A549 (cell line): ENCODE measurements around the gene RAI14.

ENCODE experiments used
- CTCF ChIP-seq: fragments of >200 bp; sonication (Bioruptor Twin); formaldehyde crosslinking; IDR thresholded peaks from 3 replicates; pipeline ENCODE4 v1.5.1; 2016
- KDM5A ChIP-seq: fragments of 200-600 bp; sonication (generic); IDR thresholded peaks from 2 replicates; pipeline ENCODE4 v1.6.1; 2016; ENCODE audit warnings: antibody characterized with exemption, mild to moderate bottlenecking
- MAX ChIP-seq: IDR thresholded peaks from 2 replicates; pipeline ENCODE4 v1.6.1; 2012
- PBX3 ChIP-seq: IDR thresholded peaks from 2 replicates; pipeline ENCODE4 v1.6.1; 2012
- PHF8 ChIP-seq: fragments of 200-600 bp; sonication (generic); IDR thresholded peaks from 2 replicates; pipeline ENCODE4 v1.6.1; 2016; ENCODE audit warnings: low read depth, mild to moderate bottlenecking, antibody characterized with exemption, moderate library complexity, borderline replicate concordance
- POLR2A ChIP-seq: IDR thresholded peaks from 2 replicates; pipeline ENCODE4 v1.6.1; 2012; ENCODE audit warnings: mild to moderate bottlenecking, low read length
- RARB ChIP-seq: fragments of 250-450 bp; sonication (Bioruptor Pico); IDR thresholded peaks from 2 replicates; pipeline ENCODE4 v1.8.0; 2021; ENCODE audit warnings: mild to moderate bottlenecking, moderate library complexity
- SREBF2 ChIP-seq: fragments of 450-650 bp; IDR thresholded peaks from 2 replicates; pipeline ENCODE4 v1.6.1; 2014; ENCODE audit warnings: mild to moderate bottlenecking, moderate library complexity

- TF ChIP-seq PBX3 (no peak), MAX (no peak), POLR2A (no peak), RARB (no peak), CTCF (no peak), SREBF2 (no peak), KDM5A (no peak), PHF8 (no peak)
Observed at GRCh38 chr5:34774139-34774538, 118.0 kb downstream of the RAI14 start.
